GM12878 (cell line): ENCODE measurements around the gene KRT37. TPM values are rescaled to one million over a fixed set of nuclear protein-coding genes. Genes with fewer than 3 reads are reported as not detected.

Experiments used
- ATAC-seq: fragments of 200-7000 bp; cut with Tn5 transposase; 3 replicates; pipeline ENCODE4 v1.9.1; 2020; ENCODE audit warnings: mild to moderate bottlenecking, moderate library complexity
- BruUV-seq: library from RNA; stranded (reverse); fragments of 400-500 nt; replicated peaks from 2 replicates; lab custom pipeline; 2021; lab: Mats Ljungman, UMichigan
- CTCF ChIA-PET: fragments of 300-600 bp; sonication (Branson Sonifier 250); formaldehyde crosslinking; extraction: SDS; loops from one replicate; lab custom pipeline; 2021; ENCODE audit warnings: inconsistent platforms; lab: Yijun Ruan, JAX
- POLR2A ChIA-PET: fragments of 350-600 bp; formaldehyde crosslinking; extraction: SDS; loops from one replicate; lab custom pipeline; 2021; ENCODE audit warnings: inconsistent platforms; lab: Charles Lee
- RAD21 ChIA-PET: fragments of 300-600 bp; sonication (Branson Sonifier 250); formaldehyde crosslinking; loops from one replicate; lab custom pipeline; 2023; ENCODE audit warnings: antibody characterized with exemption; ENCODE audit not compliant: unreplicated experiment; lab: Charles Lee
- SMC1A ChIA-PET: fragments of 300-600 bp; sonication (Branson Sonifier 250); formaldehyde crosslinking; loops from one replicate; lab custom pipeline; 2023; ENCODE audit not compliant: unreplicated experiment, uncharacterized antibody; lab: Charles Lee
- DNase-seq: peaks from one replicate; pipeline ENCODE4 v3.0.0-alpha.2; 2011; ENCODE audit warnings: low read depth, low spot score
- FAIRE-seq: peaks from 3 replicates; lab custom pipeline; 2011; peaks lifted over from hg19 to GRCh38; lab: Jason Lieb, UNC
- H2AFZ ChIP-seq: 2 replicates; pipeline ENCODE4 v1.6.0; 2011; ENCODE audit warnings: low read depth, low read length, control low read depth; ENCODE audit not compliant: control insufficient read depth
- H3K27ac ChIP-seq: 2 replicates; pipeline ENCODE4 v1.5.1; 2011; ENCODE audit warnings: control low read depth; ENCODE audit not compliant: control insufficient read depth, insufficient read depth
- H3K27me3 ChIP-seq, 2 experiments: replicated peaks in 1 of 2; 2 replicates each; pipeline versions ENCODE4 v1.6.0 to v1.6.1; 2011; ENCODE audit warnings: low read length in 1 of 2; ENCODE audit not compliant: control insufficient read depth in 2 of 2, insufficient read depth in 2 of 2
- H3K36me3 ChIP-seq, 2 experiments: 2 replicates each; pipeline ENCODE4 v1.5.1; 2011; ENCODE audit warnings: low read length in 1 of 2; ENCODE audit not compliant: control insufficient read depth in 2 of 2, insufficient read depth in 2 of 2
- H3K4me1 ChIP-seq: 2 replicates; pipeline ENCODE4 v1.6.1; 2011; ENCODE audit warnings: mild to moderate bottlenecking, low read length, moderate library complexity, mixed read lengths; ENCODE audit not compliant: control insufficient read depth, insufficient read depth
- H3K4me2 ChIP-seq: 2 replicates; pipeline ENCODE4 v1.6.0; 2011; ENCODE audit warnings: control low read depth; ENCODE audit not compliant: control insufficient read depth, insufficient read depth
- H3K4me3 ChIP-seq: fragments of 200-600 bp; sonication (generic); 2 replicates; pipeline ENCODE4 v1.5.1; 2016
- H3K79me2 ChIP-seq: 2 replicates; pipeline ENCODE4 v1.6.0; 2011; ENCODE audit warnings: low read length; ENCODE audit not compliant: control insufficient read depth, insufficient read depth
- H3K9ac ChIP-seq: 2 replicates; pipeline ENCODE4 v1.8.0; 2011; ENCODE audit warnings: low read length, control low read depth, mixed read lengths; ENCODE audit not compliant: control insufficient read depth, insufficient read depth
- H3K9me3 ChIP-seq: replicated peaks from 3 replicates; pipeline ENCODE4 v1.5.1; 2011; ENCODE audit warnings: mild to moderate bottlenecking, low read length; ENCODE audit not compliant: control insufficient read depth, insufficient read depth
- H4K20me1 ChIP-seq: 2 replicates; pipeline ENCODE4 v1.6.0; 2011; ENCODE audit not compliant: control insufficient read depth, insufficient read depth
- BHLHE40 ChIP-seq, 2 experiments: fragments of 450-650 bp in 1 of 2; IDR thresholded peaks; 2 replicates each; pipeline ENCODE4 v1.6.1; 2011 to 2017; ENCODE audit warnings: low read depth in 2 of 2, borderline replicate concordance in 1 of 2, improper control_type of control experiment in 1 of 2, low read length in 1 of 2, mild to moderate bottlenecking in 1 of 2
- CHD4 ChIP-seq: fragments of 200-600 bp; sonication (generic); IDR thresholded peaks from 2 replicates; pipeline ENCODE4 v1.6.1; 2016; ENCODE audit warnings: mild to moderate bottlenecking
- E4F1 ChIP-seq: fragments of 450-650 bp; IDR thresholded peaks from 2 replicates; pipeline ENCODE4 v1.6.1; 2018; ENCODE audit warnings: borderline replicate concordance, mild to moderate bottlenecking; ENCODE audit not compliant: partially characterized antibody
- EGR1 ChIP-seq, 2 experiments: IDR thresholded peaks; 1 replicate in 1 of 2; 2 replicates in 1 of 2; pipeline ENCODE4 v1.6.1; 2011 to 2012; ENCODE audit warnings: low read depth in 2 of 2, low read length in 2 of 2, borderline replicate concordance in 1 of 2, mild to moderate bottlenecking in 1 of 2, moderate library complexity in 1 of 2
- FOS ChIP-seq: IDR thresholded peaks from 3 replicates; pipeline ENCODE4 v1.6.1; 2011; ENCODE audit warnings: borderline replicate concordance; ENCODE audit not compliant: insufficient read length; ENCODE audit errors: extremely low read depth
- FOXM1 ChIP-seq: IDR thresholded peaks from 2 replicates; pipeline ENCODE4 v1.6.1; 2012; ENCODE audit warnings: low read depth, mild to moderate bottlenecking, inconsistent platforms, low read length, moderate library complexity
- GATAD2B ChIP-seq: fragments of 450-650 bp; conservative IDR thresholded peaks from 2 replicates; pipeline ENCODE4 v1.6.1; 2017; ENCODE audit warnings: low read depth, mild to moderate bottlenecking, moderate library complexity
- PML ChIP-seq: IDR thresholded peaks from 2 replicates; pipeline ENCODE4 v1.6.1; 2012; ENCODE audit warnings: low read length, inconsistent platforms
- RELB ChIP-seq: fragments of 450-650 bp; IDR thresholded peaks from 2 replicates; pipeline ENCODE4 v1.6.1; 2017; ENCODE audit warnings: low read depth, mild to moderate bottlenecking, moderate library complexity
- SP1 ChIP-seq: IDR thresholded peaks from one replicate; pipeline ENCODE4 v1.6.1; 2011; ENCODE audit warnings: low read depth, low read length
- SUZ12 ChIP-seq: fragments of 200-600 bp; sonication (generic); IDR thresholded peaks from one replicate; pipeline ENCODE4 v1.6.1; 2018; ENCODE audit warnings: antibody characterized with exemption, mild to moderate bottlenecking; ENCODE audit not compliant: unreplicated experiment
- USF1 ChIP-seq: IDR thresholded peaks from 2 replicates; pipeline ENCODE4 v1.6.1; 2011; ENCODE audit warnings: borderline replicate concordance, low read depth, mild to moderate bottlenecking, moderate library complexity, mixed read lengths, low read length; ENCODE audit not compliant: insufficient read depth; ENCODE audit errors: extremely low read length
- USF2 ChIP-seq: IDR thresholded peaks from 2 replicates; pipeline ENCODE4 v1.6.1; 2011; ENCODE audit warnings: low read depth, low read length, improper control_type of control experiment, borderline replicate concordance
- WGBS: methylation state at CpG from one replicate; pipeline ENCODE4 v1.1.6; 2016; ENCODE audit warnings: low lambda C conversion rate; ENCODE audit not compliant: insufficient replicate concordance, insufficient coverage; ENCODE audit errors: missing lambda C conversion rate; 5-methylcytosine and 5-hydroxymethylcytosine counted together
- in situ Hi-C: fragments of 300-500 bp; cut with MboI; formaldehyde crosslinking; loops from 9 replicates; pipeline ENCODE4 v1.14.3; 2018; ENCODE audit warnings: mixed read lengths
- intact Hi-C: fragments of 100-400 bp; cut with micrococcal nuclease; formaldehyde crosslinking; loops from one replicate; pipeline ENCODE4 v1.14.2; 2022; ENCODE audit not compliant: unreplicated experiment
- polyA plus RNA-seq, 11 experiments: library from polyadenylated mRNA; depleted of rRNA in 4 of 11; unstranded in 6 of 11; stranded (reverse) in 5 of 11; fragments of >200 nt; fragmentation: Nextera tagmentation in 4 of 11; fragmentation: Illumina TruSeq in 1 of 11; extraction: Ambion mirVana in 4 of 11; extraction: Trizol in 1 of 11; gene quantifications; 1 replicate in 1 of 11; 2 replicates in 10 of 11; pipeline versions ENCODE4 v1.2.1 to v1.2.3, GENCODE V29; 2011 to 2016; ENCODE audit warnings: inconsistent platforms in 2 of 11, missing spikeins in 2 of 11, low read depth in 1 of 11
- total RNA-seq, 4 experiments: library from RNA; depleted of rRNA in 3 of 4; stranded (reverse); fragments of >200 nt in 3 of 4; fragmentation: Illumina TruSeq in 1 of 4; extraction: Trizol in 1 of 4; gene quantifications; 2 replicates each; pipeline versions ENCODE4 v1.2.1 to v1.2.3, GENCODE V29; 2013 to 2021
- TF ChIP-seq, protein P1 (sequence below): fragments of 450-650 bp; IDR thresholded peaks from 2 replicates; pipeline ENCODE4 v1.6.1; 2018; ENCODE audit warnings: mild to moderate bottlenecking, low read depth, moderate library complexity; ENCODE audit not compliant: partially characterized antibody

KRT37 gene
- total and polyA plus RNA-seq, 10 of the 15 experiments (the other 5 are each of a cell fraction or from before 2014, with no cell fraction given) = not detected

DNA sequence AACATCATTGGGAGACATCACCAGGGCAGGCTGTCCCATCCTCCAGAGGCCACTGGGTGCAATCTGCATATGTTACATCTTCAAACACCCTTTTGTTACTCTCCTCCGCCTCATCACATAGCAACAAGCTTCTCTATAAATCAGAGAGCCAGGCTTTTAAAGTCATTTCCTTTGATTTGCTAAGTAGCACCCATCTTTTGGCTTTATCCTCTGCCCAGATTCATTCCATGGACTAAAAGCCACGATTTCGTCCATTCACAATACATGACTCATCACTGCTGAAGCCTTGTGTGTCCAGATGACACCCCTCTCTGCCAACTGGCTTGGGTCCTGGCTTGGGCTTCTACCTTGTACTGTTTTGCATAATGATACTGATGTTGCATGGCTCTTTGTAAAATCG lies 18.4 kb upstream of the KRT37 start:
- Histone ChIP-seq H4K20me1 (no peaks in the 10 kb centered on the region), H3K4me2 (no peak overlapping the region), H3K9me3 (no peaks in the 10 kb centered on the region), H3K4me3 (no peak overlapping the region), H3K27me3 (peaks cover 4 to 8% of the 10 kb centered on the region in 2 experiments; a peak in 3 of 4 replicates), H3K36me3 (no peaks in the 10 kb centered on the region), H2AFZ (no peak overlapping the region), H3K27ac (no peak overlapping the region), H3K4me1 (no peaks in the 10 kb centered on the region), H3K79me2 (no peaks in the 10 kb centered on the region), H3K9ac (no peak overlapping the region)
- in situ Hi-C loops = no loop called here
- ChIA-PET CTCF (no interaction called here), SMC1A (no interaction called here), POLR2A (no interaction called here), RAD21 (no interaction called here)
- 3% methylated on average over 4 of the region's 4 CpGs for WGBS
- ATAC-seq (no peak), DNase-seq (no peak), FAIRE-seq (no peak)
- BruUV-seq = no TSS peak
- intact Hi-C loops = no loop called here
- TF ChIP-seq, protein P1, sequence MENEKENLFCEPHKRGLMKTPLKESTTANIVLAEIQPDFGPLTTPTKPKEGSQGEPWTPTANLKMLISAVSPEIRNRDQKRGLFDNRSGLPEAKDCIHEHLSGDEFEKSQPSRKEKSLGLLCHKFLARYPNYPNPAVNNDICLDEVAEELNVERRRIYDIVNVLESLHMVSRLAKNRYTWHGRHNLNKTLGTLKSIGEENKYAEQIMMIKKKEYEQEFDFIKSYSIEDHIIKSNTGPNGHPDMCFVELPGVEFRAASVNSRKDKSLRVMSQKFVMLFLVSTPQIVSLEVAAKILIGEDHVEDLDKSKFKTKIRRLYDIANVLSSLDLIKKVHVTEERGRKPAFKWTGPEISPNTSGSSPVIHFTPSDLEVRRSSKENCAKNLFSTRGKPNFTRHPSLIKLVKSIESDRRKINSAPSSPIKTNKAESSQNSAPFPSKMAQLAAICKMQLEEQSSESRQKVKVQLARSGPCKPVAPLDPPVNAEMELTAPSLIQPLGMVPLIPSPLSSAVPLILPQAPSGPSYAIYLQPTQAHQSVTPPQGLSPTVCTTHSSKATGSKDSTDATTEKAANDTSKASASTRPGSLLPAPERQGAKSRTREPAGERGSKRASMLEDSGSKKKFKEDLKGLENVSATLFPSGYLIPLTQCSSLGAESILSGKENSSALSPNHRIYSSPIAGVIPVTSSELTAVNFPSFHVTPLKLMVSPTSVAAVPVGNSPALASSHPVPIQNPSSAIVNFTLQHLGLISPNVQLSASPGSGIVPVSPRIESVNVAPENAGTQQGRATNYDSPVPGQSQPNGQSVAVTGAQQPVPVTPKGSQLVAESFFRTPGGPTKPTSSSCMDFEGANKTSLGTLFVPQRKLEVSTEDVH = no peak
- TF ChIP-seq E4F1 = no peak
- no peak for TF ChIP-seq FOS
- no peak for TF ChIP-seq FOXM1
- no peak for TF ChIP-seq BHLHE40 (IDR thresholded peaks at IDR 0.05; ENCODE audit: borderline replicate concordance in 1 of 2, low read depth in 2 of 2, low read length in 1 of 2)
- no peak for TF ChIP-seq GATAD2B
- no peak for TF ChIP-seq PML
- TF ChIP-seq RELB = no peak
- TF ChIP-seq USF1 = no peak
- no peak for TF ChIP-seq USF2
- TF ChIP-seq CHD4 = no peak
- TF ChIP-seq EGR1 (IDR thresholded peaks at IDR 0.05; ENCODE audit: borderline replicate concordance in 1 of 2, low read depth in 2 of 2, low read length in 2 of 2) = no peak
- no peak for TF ChIP-seq SUZ12
- TF ChIP-seq SP1 = no peak
